HG02840 (cell line): ENCODE data around the gene NFATC1.

Experiments used
- ATAC-seq: cut with Tn5 transposase; IDR thresholded peaks from one replicate; pipeline ENCODE4 v1.9.1; 2021; ENCODE audit warnings: mild to moderate bottlenecking, moderate library complexity, moderate number of reproducible peaks; ENCODE audit not compliant: unreplicated experiment, low FRiP score

Gene NFATC1

DNA sequence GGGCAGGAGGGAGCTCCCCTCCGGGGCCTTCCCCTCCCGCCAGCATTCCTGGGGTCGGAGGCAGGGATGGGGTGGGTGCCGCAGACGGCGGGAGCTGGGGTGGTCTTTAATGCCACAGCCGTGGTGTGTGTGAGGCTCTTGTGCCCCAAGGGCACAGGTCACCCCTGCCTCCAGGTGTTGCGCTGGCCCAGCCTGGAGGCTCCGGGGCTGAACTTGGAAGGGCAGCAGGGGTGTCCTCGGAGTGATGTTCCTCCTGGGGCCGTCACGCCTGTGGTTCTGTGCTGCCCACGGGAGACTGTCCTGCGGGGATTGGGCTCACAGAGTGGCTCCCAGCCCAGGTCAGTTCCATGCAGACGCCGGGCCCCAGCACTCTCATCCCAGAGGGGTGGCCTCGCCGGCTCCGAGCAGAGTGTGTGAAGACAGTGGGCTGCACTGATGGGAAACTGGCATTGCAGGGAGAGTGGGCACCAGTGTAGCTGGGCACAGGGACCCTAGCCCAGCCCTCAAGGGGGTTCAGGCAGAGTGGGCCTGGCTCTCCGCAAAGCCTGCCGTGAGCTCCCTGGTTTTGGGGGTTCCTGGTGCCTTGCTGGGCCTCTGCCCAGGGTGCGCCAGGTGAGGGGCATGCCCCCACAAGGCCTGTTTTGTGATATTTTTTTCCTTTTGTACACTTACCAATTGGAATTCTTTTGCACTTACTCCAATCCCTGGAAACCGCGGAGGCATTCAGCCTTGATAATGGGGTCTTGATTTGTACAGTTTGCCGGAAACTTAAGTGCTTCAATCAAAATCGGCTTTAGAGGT lies 56.7 kb downstream of the NFATC1 start:
- no peak for ATAC-seq

DNA sequence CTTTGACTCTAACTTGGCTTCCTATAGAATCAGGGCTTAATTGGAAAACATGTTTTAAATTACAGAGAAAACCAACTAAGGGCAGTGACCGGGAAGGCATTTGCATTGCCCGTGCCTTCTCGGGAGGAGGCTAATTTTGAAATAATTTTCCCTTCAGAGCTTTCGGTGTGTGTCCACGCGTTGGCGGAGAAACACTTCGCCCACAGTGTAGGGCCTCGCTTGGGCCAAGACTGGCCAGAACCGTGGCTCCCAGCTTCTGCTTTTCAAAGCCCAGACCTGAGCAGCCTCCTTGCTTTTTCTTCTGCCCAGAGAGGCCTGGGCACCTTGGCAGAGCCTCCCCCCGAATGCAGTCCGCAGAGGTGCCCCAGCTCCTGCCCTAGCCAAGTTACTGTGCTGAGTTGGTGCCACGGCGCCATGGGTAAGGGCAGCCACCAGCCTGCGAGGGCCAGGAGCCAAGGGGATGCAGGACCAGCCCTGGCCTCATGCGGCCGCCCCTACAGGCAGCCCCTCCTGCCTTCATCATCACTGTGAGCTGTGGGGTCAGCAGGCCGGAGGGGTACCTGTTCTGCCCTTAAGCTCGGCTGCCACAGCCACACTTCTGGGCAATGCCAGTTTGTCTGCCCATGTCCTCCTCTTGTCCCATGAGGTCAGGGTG lies 57.4 kb downstream of the NFATC1 start:
- no peak for ATAC-seq

DNA sequence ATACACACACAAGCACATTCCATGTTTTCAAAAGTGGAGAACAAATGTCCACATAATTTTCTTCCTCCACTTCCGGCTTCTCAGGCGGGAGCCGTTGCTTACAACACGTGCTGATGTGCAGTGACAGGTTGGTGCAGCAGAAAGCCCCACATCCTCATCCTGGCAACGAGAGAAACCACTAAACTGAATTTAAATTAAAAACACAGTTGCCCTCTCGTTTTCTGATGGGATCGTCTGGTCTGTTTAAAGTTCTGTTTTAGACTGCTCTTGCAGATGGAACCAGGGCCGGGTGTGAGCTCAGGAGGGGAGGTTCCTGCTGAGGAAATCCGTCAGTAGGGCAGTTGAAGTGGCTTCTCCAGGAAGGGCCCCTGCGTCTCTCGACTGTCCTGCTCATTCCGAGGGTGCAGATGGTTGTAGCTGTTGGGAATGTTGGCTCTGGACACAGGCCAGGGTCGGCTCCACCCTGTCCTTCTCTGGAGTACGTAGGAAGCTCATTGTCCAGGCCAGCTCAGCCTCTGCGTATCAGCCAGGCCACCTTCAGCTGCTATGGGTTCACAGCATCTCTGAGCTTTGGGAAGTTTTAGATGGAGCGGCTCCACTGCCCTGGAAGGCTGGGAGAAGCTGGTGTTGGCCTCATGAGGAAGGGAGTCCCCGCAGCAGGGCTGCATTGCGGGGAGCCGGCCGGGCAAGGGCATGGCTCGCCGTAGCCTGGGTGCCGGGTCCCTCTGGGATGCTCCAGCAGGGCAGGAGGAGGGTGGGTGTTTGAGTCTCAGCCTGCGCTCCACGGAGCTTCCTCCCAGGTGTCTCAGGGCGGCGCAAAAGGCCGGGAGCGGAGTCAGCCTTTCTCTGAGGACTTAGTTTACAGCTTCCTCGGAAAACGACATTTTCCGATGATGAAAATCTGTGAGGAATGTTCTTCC lies 58.3 kb downstream of the NFATC1 start:
- no peak for ATAC-seq

DNA sequence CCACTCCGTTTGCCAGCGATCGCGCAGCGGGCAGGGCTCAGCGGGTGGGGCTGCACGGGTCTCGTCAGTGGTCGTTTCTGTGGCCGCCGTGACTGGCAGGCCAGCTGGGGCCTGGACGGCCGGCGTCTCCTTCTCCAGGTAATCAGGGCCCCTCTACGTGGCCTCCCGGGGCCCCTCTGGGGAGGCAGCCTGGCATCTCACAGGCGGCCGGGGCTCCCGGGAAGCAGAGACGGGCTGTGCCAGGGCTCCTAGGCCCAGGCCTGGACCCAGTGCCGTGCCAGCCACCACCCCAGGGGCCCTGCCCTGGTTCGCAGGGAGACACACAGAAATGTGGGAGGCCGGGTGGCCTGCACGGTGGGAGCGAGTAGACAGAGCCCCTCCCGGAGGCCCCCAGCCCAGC lies 59.5 kb downstream of the NFATC1 start:
- ATAC-seq = no peak

DNA sequence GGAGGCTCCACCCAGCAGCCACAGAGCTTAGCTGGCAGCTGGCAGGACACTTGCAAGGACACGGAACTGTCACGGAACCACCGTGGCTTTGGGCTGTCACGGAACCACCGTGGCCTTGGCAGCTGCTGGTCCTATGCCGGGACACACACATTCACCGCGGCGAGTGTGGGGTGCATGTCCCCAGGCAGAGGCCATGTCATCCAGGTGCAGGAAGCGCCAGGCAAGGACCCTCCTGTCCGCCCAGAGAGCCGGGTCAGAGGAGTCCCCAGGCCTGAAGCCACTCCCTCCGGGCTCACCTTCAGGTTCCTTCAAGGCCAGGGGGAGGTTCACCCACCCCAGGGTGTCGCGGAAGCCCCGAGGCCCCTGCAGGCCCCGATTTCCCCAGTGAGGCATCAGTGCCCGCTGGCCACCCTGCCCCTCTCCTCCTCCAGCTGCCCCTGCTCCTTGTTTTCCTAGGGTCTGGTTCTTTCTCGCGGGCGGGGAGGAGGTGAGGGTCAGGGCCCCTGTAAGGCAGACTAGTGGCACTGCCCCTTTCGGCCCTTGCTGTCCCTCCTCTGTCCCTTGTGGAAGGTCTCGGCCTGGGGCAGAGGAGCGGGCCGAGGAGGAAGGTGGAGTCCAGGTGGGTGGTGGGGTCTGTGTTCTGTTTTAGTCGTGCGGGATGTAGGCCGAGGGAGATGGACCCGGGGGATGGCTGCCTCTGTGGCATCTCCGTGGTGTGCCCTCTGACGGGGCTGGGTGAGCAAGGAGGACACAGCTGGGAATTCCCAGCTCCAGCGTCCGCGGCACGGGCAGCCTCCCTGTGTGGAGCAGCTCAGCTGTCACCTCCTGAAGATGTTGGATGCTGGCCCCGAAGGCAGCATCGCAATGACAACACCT lies 60.6 kb downstream of the NFATC1 start:
- ATAC-seq = no peak

DNA sequence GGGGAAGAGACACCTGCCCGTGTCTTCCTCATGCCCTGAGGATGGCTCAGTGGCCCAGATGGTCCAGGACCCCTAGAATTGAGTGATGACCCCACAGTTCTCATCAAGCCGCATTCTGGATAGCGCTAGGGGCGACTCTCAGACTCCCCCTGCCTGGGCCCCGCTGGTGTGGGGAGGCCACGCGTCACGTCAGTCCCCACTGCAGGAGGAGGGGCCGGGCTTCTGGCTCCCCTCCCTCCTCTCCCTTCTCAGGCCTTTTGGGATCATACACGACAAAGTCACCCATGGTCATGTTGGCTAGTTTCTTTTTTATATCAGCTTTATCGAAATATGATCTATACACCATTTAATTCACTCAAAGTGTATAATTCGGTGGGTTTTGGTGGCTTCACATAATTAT lies 61.5 kb downstream of the NFATC1 start:
- ATAC-seq = no peak

DNA sequence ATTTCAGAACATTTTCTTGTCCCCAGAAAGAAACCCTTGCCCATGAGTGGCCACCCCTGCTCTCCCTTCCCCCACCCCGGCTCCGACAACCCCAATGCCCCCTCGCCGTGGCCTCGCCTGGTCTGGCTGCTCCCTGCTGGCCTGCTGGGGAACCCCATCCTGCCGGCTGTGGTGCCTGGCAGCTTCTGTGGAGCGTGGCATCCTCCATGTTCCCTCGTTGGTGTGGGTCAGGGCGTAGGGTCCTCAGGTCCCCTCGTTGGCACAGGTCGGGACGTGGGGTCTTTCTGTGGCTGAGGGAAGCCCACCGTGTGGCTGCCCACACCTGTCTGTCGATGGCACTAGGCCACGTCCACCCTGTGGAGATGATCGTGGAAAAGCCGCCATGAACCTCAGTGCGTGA lies 61.9 kb downstream of the NFATC1 start:
- no peak for ATAC-seq

DNA sequence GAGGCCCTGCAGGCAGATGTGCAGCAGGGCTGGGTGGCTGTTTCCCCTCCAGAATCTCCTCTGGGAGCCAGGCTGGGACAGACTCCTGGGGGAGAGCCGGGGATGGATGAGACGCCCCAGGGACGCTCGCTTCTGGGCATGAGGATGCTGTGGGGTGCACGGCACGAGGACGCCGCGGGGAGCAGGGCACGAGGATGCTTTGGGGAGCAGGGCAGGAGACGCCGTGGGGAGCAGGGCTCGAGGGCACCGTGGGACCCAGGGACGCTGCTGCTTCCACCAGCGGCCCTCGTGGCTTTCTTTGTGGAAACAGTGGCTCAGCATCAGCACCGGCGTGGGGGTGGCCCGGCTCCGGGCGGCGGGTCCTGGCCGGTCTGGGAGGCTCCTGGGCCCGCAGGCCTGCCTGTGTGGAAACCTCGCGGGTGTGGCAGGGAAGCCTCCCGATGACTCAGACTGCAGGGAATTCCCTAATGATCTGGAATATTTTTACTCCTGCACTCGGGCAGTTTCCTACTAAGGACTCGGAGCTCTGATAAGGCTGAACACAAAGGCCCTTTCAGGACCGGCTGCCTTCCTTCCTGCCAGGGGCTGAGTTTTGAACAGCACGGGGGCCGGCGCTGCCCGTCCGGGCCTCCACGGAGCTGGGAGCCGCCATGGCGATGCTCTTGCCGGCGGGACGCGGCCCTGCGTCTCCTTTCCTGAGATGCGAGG lies 62.6 kb downstream of the NFATC1 start:
- no peak for ATAC-seq

DNA sequence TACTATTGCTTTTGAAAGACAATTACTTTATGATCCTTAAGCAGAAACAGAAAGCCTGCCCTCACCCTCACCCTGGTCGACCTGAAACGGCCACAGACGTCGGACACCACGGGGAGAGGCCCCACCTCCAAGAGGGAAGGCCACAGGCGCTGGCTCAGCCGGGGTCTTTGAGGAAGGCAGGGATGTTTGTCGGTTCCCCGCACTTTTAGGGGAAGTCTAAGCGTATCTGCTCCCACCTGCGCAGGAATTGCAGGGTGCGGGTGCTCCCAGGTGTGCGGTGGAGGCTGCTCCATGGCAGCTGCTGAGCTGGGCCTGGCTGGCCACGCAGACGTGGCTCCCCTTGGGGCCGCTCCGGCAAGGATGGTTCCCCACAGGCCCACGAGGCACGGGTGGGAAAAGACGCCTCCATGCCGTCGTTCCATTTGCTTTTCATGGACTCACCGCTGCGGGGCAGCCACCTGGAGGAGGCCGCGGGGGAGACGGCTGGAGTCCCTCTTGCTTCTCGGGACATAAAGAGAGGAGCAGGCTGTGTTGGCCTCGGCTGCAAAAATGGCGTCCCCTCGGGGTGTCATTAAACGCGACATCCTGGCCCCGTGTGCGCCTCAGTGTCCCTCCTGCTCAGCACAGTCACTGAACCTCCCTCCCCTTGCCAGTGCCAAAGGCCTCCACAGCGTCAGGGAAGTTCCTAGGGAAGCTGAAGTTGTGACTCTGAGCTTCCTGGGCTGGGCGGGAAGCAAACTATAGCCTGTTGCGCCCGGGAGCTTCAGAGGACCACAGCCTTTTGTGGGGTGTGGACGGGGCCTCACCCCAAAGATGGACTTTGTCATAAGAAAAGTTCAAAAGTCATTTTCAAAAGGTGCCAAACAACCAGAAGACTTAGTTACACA lies 63.4 kb downstream of the NFATC1 start:
- no peak for ATAC-seq

DNA sequence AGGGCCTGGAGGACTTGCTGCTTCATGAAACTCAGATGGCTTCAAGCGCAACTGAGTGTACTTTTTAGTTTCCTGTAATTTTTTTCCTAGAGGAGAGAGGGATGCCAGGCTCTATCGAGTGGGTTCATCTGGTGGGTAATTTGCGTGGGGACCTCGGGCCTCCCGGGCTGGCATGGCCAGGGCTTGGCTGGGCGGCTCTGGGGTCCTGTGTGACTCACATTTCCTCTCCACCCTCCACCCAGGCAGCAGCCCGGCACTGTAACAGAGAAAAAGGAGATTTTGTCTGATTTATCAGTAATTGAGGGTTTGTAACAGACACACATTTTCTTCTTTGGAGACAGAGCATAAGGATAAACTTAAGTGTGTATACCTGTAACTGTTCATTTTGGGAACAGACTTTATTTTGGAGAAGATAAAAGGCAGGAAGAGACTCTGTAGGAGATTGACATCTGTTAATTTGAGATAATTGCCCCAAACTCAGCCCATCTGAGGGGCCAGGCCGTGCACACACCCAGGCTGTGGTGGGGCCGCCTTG lies 64.3 kb downstream of the NFATC1 start:
- no peak for ATAC-seq

DNA sequence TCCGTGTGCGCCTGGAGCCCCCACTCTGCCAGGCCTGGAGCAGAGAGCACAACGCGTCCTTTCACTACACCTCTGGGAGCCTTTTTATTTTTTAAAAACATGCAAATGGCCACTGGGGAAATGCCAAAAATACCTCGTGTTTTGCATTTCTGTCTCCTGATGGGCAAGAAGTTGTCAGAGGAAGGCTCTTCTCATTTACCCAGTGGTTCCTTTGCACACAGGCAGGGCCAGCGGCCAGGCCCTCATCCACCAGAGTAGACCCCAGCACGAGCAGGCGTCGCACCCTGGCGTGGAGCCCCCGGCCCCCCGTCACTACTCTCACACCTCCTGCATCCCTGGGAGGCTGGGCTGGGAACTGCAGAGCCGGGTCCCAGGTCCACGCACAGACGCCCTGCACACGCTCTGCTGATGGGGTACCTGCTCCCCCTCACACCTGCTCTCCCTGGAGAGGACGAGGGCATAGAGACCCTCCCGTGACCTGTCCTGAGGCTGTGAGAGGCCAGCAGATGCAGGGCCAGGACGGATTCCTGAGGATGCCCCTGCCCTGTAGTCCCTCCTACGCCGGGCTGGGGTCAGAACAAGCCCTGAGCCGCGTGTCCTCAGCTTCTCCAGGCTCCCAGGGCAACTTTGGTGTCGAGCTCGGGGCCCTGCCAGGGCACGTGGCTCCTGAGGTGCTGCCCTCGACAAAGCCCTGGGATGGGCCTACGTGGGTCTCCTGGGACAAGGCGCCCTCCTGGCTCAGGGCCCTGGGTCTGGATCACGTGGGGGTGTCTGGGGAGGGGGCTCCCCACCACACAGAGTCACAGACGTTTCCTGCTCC lies 65.0 kb downstream of the NFATC1 start:
- ATAC-seq = peak; percentile 75

DNA sequence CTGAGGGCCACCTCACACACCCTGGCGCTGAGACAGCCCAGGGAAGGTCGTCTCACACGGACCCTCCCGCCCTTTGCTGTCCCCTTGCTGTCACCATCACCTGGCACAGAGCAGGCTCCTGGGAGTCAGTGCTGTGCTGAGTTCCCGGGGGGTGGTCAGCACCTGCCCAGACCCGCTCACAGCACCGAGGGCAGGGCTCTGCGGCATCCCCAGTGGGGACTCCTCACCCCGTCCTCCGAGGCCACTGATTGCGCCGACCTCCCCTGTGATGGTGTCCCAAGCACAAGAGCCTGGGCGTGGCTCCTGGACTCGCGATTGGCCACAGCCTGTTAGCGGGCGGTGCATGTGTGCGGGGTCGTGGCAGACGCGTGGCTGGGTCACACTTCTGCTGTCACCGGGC lies 65.9 kb downstream of the NFATC1 start:
- ATAC-seq = no peak

DNA sequence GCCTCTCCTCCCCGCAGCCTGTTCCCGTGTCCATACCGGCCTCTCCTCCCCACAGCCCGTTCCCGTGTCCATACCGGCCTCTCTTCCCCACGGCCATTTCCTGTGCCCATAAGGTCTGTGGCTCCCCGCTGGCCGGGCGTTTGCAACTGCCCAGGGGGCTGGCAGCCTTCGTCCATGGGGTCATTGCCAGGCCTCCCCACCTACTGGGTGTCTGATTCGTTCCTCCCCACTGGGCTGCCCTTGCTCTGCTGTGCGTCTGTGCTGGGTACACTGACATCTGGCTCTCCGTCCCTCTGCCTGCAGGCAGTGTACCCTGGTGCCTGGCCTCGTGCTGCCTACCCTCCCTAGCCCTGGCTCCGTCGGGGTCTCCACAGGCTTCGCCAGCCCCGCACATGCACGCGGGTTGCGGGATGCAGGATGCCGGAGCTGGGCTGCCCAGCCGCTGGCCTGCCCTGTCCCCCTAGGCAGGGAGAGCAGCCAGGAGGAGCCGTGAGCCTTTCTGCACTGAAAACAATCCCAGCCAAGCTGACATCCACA lies 67.8 kb downstream of the NFATC1 start:
- no peak for ATAC-seq

DNA sequence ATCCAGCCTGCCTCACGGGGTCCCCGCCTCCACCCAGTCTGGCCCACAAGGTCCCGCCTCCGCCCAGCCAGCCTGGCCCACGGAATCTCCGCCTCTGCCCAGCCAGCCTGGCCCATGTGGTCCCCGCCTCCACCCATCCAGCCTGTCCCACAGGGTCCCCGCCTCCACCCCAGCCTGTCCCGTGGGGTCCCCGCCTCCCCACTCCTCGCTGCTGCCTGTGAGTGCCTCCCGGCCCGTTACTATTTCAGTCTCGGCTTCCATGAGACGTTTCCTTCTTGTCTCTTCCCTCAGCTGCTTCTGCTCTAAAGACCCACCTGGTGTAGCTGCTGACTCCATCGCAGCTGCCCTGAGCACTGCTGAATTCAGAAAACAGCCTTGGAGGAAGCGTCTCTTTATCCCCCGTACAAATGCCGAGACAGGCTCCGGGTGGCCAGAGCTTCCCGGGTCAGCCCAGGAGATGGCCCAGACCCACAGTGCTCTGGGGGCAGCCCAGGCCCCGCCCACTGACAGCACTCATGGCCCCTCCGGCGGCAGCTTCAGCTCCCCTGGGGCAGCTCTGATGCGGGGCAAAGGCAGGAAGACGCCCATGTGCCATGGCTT lies 69.8 kb downstream of the NFATC1 start:
- ATAC-seq = peak; percentile 53

DNA sequence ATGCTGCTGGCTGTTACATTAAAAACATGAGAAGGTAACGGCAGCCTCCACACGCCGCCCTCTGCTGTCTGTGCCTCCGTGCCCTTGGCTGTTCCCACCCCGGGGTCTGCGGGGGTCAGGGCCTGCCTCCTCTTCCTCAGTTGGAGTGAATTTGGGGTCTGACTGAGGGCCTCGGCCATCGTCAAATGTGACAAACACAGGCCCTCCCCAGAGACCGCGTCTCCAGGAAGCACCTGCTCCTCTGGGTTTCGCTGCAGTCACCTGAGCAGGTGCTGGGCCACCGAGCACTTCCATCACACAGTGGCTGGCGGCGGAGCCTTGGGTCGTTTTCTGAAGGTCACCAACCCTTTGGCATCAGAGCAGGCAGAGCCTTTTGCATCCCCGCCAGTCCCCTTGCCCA lies 70.9 kb downstream of the NFATC1 start:
- ATAC-seq = no peak

DNA sequence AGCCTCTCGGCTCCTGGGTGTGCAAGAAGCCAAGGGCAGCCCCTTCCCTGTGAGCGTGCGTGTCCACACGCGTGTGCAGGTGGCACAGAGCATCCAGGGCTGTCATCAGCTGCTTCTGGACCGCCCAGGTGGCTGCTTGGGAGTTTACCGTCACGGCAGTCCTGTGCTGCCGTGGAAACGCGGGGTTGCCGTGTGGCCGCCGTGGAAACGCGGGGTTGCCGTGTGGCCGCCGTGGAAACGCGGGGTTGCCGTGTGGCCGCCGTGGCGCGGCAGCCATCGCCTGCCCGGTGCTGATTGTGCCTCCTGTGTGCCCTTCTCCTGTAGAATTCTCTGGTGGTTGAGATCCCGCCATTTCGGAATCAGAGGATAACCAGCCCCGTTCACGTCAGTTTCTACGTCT lies 71.4 kb downstream of the NFATC1 start:
- ATAC-seq = no peak
